ENCODE results near the gene YOD1.

Gene YOD1

DNA sequence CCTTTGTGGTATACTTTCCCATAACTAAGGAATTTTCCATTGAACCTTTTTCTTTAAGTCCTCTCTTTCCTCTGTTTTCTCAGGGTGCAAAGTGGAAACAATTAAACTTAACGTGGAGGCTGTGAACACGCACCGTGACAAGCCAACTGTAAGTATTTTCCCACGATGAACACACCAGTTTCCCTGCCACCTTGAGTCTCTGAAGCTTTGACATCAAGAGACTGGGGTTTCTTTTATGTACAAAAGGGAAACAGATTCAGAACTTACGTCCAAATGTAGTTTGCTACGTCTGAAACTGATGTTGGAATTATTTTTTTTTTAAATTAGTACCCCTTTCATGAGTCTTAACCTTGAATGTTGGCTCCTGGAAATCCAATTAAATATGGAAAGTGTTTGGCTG lies 20.4 kb upstream of the YOD1 start:
- no peak for DNase-seq

DNA sequence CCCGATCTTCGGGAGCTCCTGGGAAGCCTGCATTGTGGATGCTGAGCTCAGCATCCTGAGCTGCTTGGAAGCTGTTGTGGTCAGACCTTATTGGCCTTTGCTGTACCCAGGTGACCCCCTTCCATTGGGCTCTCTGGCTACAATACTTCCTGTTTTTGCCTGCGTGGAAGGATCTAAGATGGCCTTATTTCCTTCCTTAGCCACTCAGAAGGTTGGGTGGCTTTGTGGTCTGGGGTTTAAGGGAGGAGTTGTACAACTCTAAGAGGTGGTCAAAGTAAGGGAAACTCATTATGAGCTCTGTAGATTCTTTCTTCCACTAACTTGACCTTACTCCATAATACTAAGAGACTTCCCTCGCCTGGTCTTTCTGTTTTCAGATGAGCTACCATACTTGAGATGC lies 19.8 kb upstream of the YOD1 start:
- DNase-seq = no peak

DNA sequence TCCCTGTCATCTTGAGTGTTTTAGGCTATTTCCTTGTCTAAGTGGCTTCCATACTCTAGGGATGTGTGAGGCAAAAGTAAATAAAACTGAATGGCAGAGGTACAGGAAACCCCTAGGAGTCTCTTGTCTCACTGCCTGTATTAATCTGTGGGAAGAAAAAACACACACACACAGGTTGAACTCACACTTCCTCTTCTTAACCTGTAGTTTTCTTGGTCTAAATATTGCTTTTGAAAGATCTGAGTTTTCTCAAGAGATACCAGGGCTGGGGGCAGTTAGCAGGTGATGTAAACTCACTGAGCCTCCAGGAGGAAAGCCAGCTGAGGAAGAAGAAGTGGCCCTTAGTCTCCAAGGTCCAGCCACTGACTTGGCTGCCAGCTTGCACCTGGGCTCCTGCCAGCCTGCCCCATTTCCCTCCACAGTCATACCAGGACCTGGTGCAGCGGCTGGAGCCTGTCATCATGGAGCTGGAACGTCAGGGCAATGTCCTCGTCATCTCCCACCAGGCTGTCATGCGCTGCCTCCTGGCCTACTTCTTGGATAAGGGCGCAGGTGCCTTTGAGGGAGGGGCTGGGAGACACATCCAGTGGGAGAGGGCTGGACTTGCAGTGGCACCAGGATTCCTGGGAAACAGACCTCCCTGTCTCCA lies 19.0 kb upstream of the YOD1 start:
- no peak for DNase-seq

DNA sequence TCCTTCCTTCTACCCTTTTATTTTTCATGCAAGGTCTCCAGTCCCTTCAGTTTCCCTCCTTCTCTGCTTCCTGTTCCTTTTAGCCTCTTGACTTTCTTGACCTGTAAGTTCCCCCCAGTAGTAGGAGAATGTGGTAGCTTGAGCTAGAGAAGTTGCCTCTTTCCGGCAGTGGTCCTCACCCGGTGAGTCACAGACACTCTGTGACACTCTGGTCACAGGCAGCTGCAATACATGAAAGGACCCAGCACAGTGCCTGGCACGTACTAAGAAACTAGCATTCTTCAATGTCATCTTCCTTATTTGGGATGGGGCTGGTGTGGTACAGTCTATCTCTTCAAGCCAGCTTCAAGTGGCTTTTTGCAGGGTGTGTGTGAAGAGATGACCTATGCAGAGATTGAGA lies 18.1 kb upstream of the YOD1 start:
- DNase-seq = no peak

DNA sequence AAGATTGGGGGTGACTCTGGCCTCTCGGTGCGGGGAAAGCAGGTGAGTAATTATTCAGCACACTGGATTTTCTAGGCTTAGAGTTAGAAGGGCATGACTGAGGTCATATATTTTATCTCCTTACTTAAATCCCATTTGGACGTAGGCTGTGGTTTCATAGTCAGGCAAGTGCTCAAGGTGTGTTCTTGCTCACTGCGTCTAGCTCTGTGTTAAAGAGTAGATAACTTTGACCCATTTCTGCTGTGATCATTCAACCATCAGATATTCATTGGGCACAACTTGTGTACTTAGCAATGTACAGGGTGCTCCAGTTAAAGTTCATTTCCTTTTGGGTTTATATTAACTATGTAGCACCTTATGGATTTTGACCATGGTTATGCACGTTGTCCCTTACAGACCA lies 16.7 kb upstream of the YOD1 start:
- DNase-seq = no peak

DNA sequence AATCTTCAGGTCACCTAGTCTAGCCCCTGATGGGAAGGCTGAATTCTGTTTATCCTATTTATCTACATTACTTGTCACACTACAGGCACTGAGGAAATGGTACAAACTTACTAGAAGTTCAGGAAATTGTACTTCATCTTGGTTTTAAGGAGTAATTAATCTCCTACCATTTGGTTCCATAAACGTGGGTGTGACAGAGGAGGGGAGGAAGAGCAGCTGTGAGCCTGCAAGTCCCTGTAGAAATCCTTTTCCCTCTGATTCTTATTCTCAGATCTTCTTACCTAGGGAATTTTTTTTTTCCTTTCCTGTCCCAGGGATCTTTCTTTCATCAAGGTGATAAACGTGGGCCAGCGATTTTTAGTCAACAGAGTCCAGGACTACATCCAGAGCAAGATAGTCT lies 16.2 kb upstream of the YOD1 start:
- no peak for DNase-seq

DNA sequence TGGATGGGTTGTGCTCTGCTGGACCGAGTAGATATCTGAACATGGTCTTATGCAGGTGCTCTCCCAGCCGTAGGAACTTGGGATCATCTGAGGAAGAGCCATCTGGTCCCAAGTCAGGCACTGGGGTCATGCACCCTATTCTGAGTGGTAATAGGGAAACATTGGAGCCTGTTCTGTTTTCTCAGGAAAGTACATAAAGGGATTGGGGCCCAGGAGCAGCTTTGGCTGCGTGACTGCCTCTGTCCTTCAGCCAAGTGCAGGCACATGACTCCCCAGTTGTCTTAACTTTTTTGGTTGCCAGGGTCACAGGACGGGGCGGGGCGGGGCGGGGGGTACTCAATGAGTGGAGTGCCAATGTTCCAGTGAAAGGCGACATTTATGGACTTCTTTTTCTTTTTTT lies 13.6 kb upstream of the YOD1 start:
- DNase-seq = no peak

DNA sequence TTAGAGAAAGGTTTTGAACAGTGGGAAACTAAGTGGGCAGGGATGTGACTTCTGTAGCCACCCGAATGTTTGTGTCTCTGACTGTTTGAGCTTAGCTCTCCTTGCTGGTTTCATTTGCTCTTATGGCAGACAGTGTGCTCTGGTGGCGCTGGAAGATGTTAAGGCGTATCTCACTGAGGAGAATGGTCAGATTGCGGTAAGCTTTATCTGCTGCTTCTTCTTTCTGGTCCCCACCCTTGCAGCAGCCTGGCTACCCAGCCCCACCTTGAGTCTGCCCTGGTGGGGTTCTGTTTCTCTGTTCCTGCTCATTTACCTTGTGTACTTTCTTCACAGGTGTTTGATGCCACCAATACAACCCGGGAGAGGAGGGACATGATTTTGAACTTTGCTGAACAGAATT lies 12.0 kb upstream of the YOD1 start:
- DNase-seq = no peak

DNA sequence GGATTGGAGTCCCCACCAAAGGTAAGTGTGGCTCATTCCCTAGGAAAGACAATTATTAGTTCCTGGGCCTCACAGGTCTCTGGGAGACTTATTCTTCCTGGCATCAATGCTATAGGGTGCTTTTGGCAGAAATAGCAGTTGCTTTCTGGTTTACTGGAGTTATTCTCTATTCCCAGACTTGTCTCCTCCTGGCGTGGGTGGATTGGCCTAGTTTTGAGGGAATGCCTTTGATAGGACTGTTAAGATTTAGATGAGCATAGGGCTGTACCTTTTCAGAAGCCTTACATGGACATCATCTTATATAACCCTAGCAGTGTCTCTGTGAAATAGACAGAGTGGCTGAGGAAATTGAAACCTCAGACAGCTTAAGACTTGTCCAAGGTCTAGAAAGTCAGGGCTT lies 11.1 kb upstream of the YOD1 start:
- no peak for DNase-seq

DNA sequence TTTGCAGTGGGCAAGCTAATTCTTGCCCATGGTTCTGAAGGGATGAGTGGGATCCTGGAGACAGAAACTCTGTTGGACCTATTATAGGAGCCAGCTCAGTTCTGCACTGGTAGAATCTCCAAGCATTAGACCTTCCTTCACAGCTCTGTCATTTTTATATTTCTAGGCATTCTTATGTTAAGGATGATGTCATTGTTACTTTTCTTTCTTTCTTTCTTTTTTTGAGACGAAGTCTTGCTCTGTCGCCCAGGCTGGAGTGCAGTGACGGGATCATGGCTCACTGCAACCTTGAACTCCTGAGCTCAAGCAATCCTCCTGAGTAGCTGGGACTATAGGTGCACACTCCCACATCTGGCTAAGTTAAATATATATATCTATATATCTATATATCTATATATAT lies 9.6 kb upstream of the YOD1 start:
- DNase-seq = no peak

DNA sequence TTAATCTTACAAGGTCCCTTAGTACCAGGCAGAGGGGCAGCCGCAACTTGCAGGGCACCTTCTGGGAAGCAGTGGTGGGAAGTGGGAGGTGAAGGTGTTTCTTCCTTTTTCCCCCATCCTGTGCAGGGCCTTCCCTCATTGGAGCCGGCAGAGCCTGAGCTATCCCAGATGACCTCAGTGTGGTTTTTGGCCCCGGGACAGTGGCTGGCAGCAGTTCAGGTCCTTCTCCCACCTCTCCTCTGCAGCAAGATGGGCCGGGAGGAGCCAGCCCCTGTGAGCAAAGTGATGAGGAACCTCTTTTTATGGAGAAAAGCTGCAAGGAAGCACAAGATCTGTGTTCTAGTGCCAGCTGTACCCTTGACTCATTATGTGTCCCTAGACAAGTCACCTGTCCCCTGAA lies 8.9 kb upstream of the YOD1 start:
- no peak for DNase-seq

DNA sequence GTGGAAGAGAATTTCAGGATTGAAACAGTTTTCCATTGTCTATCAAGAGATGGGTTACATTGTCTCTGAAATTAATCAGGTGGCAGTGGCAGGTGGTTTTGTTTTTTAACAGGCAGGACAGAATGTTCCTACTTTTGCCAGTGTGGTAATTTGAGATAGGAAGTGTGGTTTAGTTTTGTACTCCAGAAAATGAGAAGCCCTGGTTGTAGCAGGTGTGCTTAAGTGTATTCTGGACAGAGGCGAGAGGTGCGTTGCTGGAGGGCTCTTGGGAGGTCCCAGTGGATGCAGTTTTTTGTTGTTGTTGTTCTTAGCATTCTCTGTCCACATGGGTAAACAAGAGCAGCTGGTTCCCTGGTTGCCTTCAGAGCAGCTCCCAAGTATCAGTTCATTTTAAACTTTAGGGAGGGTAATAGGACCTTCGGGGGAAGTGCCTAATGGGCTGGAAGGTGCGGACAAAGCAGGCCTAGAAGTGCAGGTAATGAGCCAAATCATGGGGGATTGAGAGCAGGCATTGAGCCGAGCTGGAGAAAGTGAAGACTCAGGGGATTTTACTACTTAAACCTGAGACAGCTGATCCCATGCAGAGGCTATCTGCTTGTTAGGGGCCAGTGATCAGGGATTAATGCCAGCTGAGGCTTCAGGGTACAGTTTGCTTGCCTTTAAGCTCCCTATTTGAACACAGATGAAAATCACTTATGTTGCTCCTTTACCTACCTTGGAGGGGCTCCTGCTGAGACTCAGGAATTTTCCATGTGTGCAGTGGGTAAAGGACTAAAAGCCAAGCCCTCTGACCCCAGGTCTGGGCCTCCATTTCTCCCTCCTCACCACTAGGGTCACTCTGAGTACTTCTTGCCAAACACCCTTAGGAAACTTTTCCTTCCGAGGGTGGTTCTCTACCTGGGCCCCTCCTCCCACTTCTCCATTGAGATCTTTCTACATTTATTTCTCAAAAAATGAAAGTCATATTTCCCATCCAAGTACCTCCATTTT lies 8.2 kb upstream of the YOD1 start:
- DNase-seq = no peak

DNA sequence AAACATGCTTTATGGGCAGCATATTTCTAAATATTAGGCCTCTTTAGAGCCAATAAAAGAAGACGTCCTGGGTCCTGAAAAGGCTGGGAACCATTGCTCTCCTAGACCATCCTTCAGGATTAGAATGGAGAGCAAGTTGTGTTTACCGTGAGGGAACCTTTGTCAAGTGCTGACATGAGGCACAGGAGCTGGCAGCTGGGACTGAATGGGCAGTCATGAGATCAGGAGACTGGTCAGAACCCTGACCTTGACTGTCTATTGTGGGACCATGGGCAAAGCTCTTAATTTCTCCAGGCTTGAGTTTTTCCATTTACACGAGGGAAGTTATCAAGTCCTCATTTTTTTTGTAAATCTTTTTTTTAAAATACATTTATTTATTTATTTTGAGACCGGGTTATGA lies 7.2 kb upstream of the YOD1 start:
- DNase-seq = no peak

DNA sequence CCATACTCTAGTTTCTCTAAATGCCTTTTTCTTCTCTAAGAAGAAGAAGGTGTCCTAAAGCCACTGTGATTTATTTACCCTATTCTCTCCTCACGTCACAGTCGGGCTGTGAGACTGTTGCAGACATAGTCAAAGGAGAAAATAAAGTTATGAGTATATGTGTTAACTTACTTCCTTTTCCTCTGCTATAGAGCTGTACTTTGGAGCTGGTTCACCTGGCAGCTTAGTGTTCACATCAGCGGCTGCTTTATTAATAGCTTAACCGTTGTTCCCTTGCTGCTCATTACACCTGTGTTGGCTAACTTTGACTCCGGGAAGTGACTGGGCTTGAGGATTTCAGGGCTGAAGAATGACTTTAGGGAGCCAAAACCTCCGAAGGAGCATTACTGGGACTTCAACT lies 5.7 kb upstream of the YOD1 start:
- no peak for DNase-seq

DNA sequence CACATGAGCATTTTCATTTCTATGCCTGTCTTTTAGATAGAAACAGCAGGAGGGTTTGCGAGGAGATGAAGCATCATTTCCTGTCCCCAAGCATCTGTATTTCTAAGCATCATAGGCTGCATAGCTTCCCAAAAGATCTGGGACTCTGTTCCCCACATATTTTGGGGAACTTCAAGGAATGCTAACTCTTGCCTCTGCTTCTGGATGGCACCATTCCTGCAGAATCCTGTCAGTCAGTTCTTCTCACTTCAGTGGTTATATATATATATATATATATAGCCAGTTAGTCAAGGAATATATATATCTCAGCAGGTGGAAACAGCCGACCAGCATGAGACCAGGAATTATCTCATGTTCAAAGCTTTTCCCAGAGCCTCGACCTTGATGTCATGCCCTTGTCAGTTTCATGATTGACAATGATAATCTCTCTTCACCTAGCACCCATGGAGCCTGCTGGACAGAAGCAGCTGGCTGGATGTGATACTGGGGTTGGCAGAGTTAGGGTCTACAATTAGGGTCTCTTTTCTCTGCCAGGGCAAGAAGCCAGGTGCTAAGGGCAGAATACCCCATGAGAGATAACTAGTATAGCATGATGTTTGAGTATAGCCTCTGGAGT lies 4.5 kb upstream of the YOD1 start:
- DNase-seq = no peak

DNA sequence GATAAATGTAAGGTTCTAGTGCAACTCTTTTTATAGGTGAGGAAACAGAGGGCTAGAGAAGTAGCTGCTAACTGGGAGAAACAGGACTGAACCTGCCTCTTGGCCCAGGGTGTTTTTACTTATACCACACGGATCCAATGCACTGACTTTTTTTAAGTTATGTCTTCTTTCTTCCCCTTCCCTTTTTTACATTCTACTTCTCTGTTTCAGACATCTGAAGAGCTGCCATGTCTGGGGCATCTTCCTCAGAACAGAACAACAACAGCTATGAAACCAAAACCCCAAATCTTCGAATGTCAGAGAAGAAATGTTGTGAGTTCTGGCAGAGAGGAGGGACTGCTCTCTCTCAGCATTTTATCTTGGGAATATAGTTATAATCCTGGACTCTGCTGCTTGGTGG lies 3.5 kb upstream of the YOD1 start:
- DNase-seq = no peak

DNA sequence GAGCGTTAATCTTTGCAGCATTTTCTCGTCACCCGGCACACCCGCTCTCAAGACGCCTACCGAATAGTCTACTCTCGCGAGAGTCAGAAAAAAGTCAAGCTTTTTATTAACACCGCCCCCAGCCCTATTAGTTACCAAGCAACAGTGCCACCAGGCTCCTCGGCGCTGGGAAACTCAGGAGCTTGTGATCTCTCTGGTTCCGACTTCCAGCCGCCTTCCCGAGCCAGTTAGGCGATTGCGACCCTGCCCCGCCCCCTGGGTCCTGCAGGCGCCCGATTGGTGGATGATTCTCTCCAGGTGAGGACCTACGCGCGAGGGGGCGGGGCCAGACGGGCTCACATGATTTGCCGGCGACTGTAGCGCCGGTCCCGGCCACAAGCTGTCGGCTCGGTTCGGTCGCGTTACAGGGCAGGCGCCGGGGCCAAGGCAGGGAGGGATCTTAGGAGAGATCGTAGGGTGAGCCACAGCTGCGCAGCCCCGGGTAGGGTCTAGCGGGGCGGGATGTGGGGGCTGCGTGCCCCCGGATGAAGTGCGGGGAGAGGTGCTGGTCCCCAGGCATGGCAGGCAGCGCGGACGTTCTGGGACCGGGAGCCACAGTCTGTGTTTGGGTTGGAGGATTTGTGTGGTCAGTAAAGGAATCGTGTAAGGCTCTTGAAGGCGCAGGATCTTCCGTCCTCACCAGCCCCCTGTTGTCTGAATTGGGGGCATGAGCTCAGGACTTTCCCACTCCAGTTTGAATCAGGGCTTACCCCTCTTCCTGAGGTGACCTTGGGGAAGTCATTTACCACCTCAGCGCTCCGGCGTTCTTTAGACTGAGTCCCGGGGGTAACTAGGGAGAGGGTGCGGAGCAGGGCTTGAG lies 2.1 kb upstream of the YOD1 start, which contains the start of gene PFKFB2:
PFKFB2 (plus strand) TSS at position 365 of the 859 bp plus-strand sequence. CDS start 1,443 bp downstream, outside the sequence.
- DNase-seq = no peak

DNA sequence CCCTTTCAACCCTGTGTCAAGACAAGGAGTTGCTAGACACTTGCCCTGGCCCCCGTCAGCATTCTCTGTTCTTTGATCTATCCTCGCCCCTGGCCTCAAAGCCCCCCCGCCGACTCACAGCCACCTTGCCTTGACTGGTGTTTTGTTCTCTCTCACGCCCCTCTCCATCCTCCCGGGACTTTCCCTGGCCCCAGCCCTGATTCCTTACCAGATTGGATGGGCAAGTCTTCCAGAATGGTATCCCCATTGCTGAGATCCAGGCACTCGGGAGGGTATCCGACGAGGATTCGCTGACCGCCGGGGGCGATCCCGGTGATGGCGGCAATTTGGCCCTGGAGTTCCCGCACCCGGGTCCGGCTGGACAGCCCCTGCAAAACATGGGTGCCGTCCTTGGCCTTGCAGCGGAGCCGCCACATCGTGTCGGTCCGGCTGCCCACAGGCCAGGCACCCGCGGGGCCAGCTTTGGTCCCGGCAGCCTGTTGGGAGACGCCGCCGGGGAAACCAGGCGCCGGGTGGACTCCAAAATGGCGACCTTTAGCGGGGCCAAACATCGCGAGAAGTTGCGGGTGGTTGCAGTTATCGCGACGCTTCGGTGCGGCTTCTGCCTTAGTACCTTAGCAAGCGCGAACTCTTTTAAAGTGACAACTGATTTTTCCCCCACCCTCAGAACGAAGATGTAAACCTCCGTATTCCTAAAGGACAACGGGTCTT lies 373 bp downstream of the YOD1 start:
- no peak for DNase-seq

DNA sequence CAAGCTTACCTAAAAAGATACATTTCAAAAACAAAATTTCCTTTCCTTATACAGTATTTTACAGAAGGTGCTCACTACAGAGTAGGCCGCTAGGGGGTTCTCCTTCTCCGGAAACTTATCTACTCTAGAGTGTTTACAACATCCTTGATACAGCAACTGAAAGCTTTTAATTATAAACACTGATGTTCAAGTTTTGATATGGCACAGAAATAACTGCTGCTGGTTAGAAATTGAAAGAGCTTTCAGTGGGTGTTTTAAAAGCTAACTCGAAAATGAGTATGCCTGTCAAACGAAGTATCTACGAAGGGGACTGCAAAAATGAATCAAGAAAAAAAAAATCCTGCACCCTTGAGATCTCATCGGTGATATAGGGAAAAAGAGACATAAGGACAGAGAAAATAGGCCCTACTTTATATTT lies 1.0 kb downstream of the YOD1 start:
- DNase-seq = no peak

DNA sequence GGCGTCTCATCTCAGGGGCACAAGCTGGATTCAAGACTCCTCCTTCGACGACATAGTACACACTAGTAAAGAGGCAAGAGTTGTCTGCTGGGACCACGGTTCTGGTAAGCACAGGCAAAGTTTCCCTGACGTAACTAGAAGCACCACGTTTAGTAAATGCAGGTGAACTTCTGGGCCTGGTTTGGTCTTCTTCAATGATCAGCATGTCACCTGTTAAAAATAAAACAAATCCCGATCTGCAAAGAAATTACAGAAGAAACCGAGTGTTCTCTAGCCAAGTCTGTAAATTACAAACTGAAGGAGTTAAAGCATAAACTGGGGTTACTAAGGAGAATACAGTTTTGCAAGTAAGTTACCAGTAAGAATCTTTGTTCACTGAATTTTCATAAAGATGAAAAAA lies 1.5 kb downstream of the YOD1 start:
- DNase-seq = no peak

DNA sequence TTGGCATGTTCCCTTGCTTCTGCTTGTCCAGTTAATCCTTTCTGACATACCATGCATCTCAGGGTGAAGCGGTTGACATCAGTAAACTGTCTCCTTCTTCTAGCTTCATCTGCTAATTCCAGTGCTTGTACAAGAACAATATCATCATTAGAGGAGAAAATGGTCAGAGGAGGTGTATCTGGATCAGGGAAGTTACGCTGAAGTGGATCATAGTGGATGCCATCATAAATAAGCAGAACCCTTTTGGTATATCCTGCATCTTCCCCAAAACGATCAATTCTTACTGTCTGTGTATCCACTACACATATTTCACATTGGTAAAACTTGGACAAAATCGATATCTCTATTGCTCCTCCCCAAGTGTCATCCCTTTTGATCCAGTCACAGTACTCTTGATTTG lies 2.0 kb downstream of the YOD1 start:
- DNase-seq = no peak

DNA sequence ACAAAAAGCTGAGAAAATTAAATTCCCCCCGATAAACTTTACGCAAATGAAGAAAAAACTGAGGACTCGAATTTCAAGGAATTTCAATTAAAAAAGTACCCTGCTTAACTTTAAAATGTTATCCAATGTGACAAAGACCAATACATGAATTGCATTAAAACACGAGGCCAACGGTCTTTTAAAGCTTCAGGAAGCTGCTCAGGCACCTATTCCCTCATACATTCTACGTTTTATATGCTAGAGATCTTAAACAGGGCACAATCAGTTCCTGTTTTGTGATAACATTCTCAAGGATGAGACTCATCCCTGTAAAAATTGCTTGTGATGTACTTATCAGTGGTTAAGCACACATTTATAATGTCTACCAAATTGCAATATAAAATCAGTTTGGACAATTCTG lies 3.0 kb downstream of the YOD1 start:
- DNase-seq = no peak

Measured in SIG-M5 (cell line).